Activated gamma-delta T cell treated with anti-CD3 and anti-CD28 coated beads, Interleukin-2, amount 50 U/mL, for 16 hours (primary cell): Measurements from ENCODE around the gene TASP1.

ENCODE experiments used
- DNase-seq: peaks from one replicate; pipeline ENCODE4 v3.0.0-alpha.2; 2020; ENCODE audit warnings: low read depth

The TASP1 gene

GRCh38 chr20:13342469-13343242 is 296.1 kb downstream of the TASP1 start:
- DNase-seq, result no peak

GRCh38 chr20:13341737-13342393 is 296.9 kb downstream of the TASP1 start:
- no peak for DNase-seq

DNA sequence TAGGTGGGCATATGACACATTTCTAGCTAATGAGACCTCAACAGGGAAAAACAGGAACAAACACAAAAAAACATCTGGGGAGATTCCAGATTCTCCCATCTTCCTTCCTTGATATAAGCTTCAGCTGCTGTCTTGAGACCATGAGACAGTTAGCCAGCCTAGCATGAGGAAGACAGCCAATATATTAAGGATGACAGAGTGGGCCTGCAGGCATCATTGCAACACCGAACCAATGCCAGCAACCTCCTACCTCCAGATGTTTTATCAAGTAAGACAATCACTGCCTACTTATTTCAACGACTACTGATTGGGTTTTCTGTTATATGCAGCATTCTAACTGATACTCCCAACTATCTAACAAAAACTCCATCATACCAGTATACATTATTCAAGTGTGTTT is 298.6 kb downstream of the TASP1 start:
- DNase-seq, result no peak
